Measurements from ENCODE around the gene BCAS1. TPM values are rescaled to one million over a fixed set of nuclear protein-coding genes. Genes with fewer than 3 reads are reported as not detected.

Gene BCAS1
- total RNA-seq, 1 donor from 2014 or later: not detected

DNA sequence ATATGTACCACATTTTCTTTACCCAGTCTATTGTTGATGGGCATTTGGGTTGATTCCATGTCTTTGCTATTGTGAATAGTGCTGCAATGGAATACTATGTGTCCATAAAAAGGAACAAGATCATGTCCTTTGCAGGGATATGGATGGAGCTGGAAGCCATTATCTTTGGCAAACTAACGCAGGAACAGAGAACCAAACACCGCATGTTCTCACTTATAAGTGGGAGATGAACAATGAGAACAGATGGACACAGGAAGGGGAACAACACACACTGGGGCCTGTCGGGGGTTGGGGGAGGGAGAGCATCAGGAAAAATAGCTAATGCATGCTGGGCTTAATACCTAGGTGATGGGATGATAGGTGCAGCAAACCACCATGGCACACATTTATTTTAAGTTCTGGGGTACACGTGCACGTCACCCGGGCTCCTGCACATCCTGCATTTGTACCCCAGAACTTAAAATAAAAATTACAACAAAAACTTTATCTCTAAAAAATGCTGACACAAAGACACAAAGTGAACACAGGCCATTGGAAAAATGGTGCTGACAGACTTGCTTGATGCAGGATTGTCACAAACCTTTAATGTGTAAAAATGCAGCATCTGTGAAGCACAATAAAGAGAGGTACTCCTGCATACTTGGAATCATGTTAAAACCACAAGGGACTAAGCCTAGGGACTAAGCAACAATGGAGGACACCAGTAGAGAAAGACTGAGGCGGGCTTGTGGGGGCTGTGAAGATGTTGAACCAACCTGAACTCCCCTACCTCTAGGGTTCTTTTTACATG, 48.8 kb downstream of the BCAS1 start:
- H3K9me3 Mint-ChIP-seq (ENCODE audit: low read depth): no peaks in the 10 kb centered on the region
- H3K4me1 Mint-ChIP-seq (ENCODE audit: low read depth): no peaks in the 10 kb centered on the region
- no peak for DNase-seq (ENCODE audit: low spot score)
- peaks cover 7% of the 10 kb centered on the region for H3K27me3 Mint-ChIP-seq (ENCODE audit: low read depth)
- H3K27ac Mint-ChIP-seq (ENCODE audit: unreplicated experiment): no peak overlapping the region
- H3K4me3 Mint-ChIP-seq (ENCODE audit: unreplicated experiment): no peak overlapping the region
- no peaks in the 10 kb centered on the region for H3K36me3 Mint-ChIP-seq (ENCODE audit: low read depth)
- TF ChIP-seq, protein P1, sequence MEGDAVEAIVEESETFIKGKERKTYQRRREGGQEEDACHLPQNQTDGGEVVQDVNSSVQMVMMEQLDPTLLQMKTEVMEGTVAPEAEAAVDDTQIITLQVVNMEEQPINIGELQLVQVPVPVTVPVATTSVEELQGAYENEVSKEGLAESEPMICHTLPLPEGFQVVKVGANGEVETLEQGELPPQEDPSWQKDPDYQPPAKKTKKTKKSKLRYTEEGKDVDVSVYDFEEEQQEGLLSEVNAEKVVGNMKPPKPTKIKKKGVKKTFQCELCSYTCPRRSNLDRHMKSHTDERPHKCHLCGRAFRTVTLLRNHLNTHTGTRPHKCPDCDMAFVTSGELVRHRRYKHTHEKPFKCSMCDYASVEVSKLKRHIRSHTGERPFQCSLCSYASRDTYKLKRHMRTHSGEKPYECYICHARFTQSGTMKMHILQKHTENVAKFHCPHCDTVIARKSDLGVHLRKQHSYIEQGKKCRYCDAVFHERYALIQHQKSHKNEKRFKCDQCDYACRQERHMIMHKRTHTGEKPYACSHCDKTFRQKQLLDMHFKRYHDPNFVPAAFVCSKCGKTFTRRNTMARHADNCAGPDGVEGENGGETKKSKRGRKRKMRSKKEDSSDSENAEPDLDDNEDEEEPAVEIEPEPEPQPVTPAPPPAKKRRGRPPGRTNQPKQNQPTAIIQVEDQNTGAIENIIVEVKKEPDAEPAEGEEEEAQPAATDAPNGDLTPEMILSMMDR (IDR thresholded peaks at IDR 0.05): no peak

DNA sequence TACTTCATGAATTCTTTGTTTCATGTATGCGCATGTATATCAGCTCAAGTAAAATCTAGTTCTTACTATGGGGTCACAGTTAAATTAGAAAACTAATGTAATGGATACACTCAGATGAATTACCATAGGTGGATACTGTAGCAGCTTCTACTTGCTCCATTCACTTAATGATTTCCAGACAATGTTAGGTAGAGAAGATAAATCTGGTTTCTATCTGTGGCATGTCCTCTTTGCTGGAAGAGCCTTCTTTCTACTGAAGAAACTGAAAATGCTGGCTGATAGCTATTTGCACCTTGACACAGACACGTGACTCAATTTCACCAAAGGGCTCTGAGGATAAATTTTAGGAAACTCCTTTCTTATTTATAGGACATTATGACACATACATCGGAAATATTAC, 49.5 kb downstream of the BCAS1 start:
- TF ChIP-seq, protein P1 (IDR thresholded peaks at IDR 0.05): no peak
- Mint-ChIP-seq H3K27ac (ENCODE audit: unreplicated experiment) (no peak overlapping the region), H3K9me3 (ENCODE audit: low read depth) (no peaks in the 10 kb centered on the region), H3K27me3 (ENCODE audit: low read depth) (peaks cover 7% of the 10 kb centered on the region), H3K4me1 (ENCODE audit: low read depth) (no peaks in the 10 kb centered on the region), H3K4me3 (ENCODE audit: unreplicated experiment) (no peak overlapping the region), H3K36me3 (ENCODE audit: low read depth) (no peaks in the 10 kb centered on the region)
- DNase-seq (ENCODE audit: low spot score): no peak

GRCh38 chr20:54020348-54020747, 50.0 kb downstream of the BCAS1 start:
- Mint-ChIP-seq H3K4me1 (ENCODE audit: low read depth) (no peaks in the 10 kb centered on the region), H3K9me3 (ENCODE audit: low read depth) (no peaks in the 10 kb centered on the region), H3K27ac (ENCODE audit: unreplicated experiment) (no peak overlapping the region), H3K4me3 (ENCODE audit: unreplicated experiment) (no peak overlapping the region), H3K36me3 (ENCODE audit: low read depth) (no peaks in the 10 kb centered on the region), H3K27me3 (ENCODE audit: low read depth) (peaks cover 7% of the 10 kb centered on the region)
- TF ChIP-seq, protein P1 (IDR thresholded peaks at IDR 0.05): no peak
- no peak for DNase-seq (ENCODE audit: low spot score)

GRCh38 chr20:54019585-54019984, 50.8 kb downstream of the BCAS1 start:
- no peaks in the 10 kb centered on the region for H3K9me3 Mint-ChIP-seq (ENCODE audit: low read depth)
- H3K27ac Mint-ChIP-seq (ENCODE audit: unreplicated experiment): no peak overlapping the region

DNA sequence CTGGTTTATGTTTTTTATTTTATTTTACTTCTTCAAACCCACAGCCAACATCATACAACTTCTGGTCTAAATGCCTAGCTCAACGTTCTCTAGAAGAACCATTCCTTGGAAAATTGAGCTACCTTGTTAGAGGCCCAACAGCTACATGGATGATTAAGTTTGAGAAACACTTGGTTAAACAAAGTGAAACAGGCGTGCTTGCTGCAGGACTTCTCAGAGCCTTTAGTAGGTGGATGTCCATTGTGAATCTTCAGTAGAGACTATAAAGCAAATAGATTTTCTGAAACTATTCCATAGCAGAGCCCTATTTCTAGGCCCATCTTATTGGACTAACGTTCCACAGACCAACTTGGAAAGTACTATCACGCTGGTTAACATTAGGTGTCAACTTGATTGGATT, 51.3 kb downstream of the BCAS1 start:
- Mint-ChIP-seq H3K27ac (ENCODE audit: unreplicated experiment) (no peak overlapping the region), H3K9me3 (ENCODE audit: low read depth) (no peaks in the 10 kb centered on the region), H3K4me3 (ENCODE audit: unreplicated experiment) (no peak overlapping the region), H3K27me3 (ENCODE audit: low read depth) (peaks cover 4% of the 10 kb centered on the region), H3K36me3 (ENCODE audit: low read depth) (no peaks in the 10 kb centered on the region), H3K4me1 (ENCODE audit: low read depth) (no peaks in the 10 kb centered on the region)
- TF ChIP-seq, protein P1 (IDR thresholded peaks at IDR 0.05): no peak
- no peak for DNase-seq (ENCODE audit: low spot score)

More at GRCh38 chr20:54019585-54019984, 50.8 kb downstream of the BCAS1 start:
- Mint-ChIP-seq H3K4me1 (ENCODE audit: low read depth) (no peaks in the 10 kb centered on the region), H3K4me3 (ENCODE audit: unreplicated experiment) (no peak overlapping the region), H3K27me3 (ENCODE audit: low read depth) (peaks cover 7% of the 10 kb centered on the region), H3K36me3 (ENCODE audit: low read depth) (no peaks in the 10 kb centered on the region)
- TF ChIP-seq, protein P1 (IDR thresholded peaks at IDR 0.05): no peak
- DNase-seq (ENCODE audit: low spot score): no peak
